ENCODE measurements around the gene TMX2. TPM values are rescaled to one million over a fixed set of nuclear protein-coding genes. Genes with fewer than 3 reads are reported as not detected.

Gene TMX2
- total and polyA plus RNA-seq, 9 of the 15 experiments (the other 6 are each of a cell fraction or from before 2014, with no cell fraction given) = 176 to 433 (median 227) TPM

DNA sequence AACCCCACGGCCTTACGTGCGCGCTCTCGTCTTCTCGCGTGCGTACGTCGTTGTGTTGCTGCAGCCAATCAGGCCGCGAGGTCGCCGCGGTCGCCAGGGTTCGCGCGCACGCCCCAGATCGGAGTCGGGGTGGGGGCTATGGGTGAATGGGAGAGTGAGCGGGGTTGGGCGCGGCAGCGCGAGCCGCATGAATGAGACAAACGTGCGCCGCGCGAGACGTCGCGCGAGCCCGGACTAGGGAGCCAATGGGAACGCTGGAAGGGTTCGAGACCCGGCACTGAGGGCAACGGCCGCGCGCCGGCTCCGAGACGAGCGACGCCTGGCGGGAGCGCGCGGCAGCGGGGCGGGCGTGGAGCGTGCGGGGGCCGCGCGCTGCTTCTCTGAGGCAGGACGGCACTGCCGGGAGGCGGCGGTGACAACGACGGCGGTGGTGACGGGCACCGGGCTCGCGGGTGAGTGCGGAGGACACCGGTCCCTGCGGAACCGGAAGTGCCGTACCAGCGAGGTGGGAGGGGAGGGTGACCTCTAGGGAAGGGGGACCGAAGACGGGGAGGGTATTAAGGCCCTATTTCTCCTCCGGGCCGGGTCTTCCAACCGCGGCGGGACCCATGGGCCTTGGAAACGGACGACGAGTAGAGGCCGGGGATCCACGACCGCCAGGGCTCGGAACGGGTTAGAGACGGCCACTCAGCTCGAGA is 44.5 kb upstream of the TMX2 start, which contains the start of gene ZDHHC5 (continued):
- TF ChIP-seq, protein P1, sequence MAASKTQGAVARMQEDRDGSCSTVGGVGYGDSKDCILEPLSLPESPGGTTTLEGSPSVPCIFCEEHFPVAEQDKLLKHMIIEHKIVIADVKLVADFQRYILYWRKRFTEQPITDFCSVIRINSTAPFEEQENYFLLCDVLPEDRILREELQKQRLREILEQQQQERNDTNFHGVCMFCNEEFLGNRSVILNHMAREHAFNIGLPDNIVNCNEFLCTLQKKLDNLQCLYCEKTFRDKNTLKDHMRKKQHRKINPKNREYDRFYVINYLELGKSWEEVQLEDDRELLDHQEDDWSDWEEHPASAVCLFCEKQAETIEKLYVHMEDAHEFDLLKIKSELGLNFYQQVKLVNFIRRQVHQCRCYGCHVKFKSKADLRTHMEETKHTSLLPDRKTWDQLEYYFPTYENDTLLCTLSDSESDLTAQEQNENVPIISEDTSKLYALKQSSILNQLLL (CRISPR knock-in tag; IDR thresholded peaks at IDR 0.05; ENCODE audit: borderline replicate concordance) = no peak
- TF ChIP-seq TRIM24 (IDR thresholded peaks at IDR 0.05) (peak in 1 of 2 experiments; percentile 63; a peak in 2 of 4 replicates), CBFB (CRISPR knock-in tag; IDR thresholded peaks at IDR 0.05) (no peak), KLF13 (tag; IDR thresholded peaks at IDR 0.05; ENCODE audit: borderline replicate concordance, low read depth) (peak; percentile 79), SIX5 (IDR thresholded peaks at IDR 0.05; ENCODE audit: borderline replicate concordance in 1 of 2, insufficient read depth in 1 of 2, low read depth in 1 of 2, low read length in 2 of 2) (peak in 1 of 2 experiments; percentile 28; a peak in 1 of 4 replicates), JUND (IDR thresholded peaks at IDR 0.05; ENCODE audit: borderline replicate concordance, low read depth, low read length) (no peak), JUND (tag; IDR thresholded peaks at IDR 0.05; ENCODE audit: borderline replicate concordance, low read depth, low read length) (0 out of 3 replicates have a peak, but pooled peaks have one; percentile 30), ZNF764 (CRISPR knock-in tag; IDR thresholded peaks at IDR 0.05; ENCODE audit: low read depth) (0 out of 2 replicates have a peak, but pooled peaks have one; percentile 57), KLF1 (tag; IDR thresholded peaks at IDR 0.05) (peak; percentile 78), ZNF23 (CRISPR knock-in tag; IDR thresholded peaks at IDR 0.05) (no peak), HNRNPK (IDR thresholded peaks at IDR 0.05; ENCODE audit: low read depth, low read length, poor library complexity, severe bottlenecking) (no peak), ARHGAP35 (IDR thresholded peaks at IDR 0.05; ENCODE audit: partially characterized antibody) (no peak), FOXA3 (CRISPR knock-in tag; conservative IDR thresholded peaks at IDR 0.05 in 1 of 2, IDR thresholded peaks at IDR 0.05 in 1 of 2) (peak in 1 of 2 experiments; percentile 20; a peak in 1 of 4 replicates), MBD2 (IDR thresholded peaks at IDR 0.05; ENCODE audit: borderline replicate concordance, low read depth) (no peak), GATAD2A (IDR thresholded peaks at IDR 0.05) (no peak)
- TF ChIP-seq, protein P2, sequence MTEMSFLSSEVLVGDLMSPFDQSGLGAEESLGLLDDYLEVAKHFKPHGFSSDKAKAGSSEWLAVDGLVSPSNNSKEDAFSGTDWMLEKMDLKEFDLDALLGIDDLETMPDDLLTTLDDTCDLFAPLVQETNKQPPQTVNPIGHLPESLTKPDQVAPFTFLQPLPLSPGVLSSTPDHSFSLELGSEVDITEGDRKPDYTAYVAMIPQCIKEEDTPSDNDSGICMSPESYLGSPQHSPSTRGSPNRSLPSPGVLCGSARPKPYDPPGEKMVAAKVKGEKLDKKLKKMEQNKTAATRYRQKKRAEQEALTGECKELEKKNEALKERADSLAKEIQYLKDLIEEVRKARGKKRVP (CRISPR knock-in tag; IDR thresholded peaks at IDR 0.05) = no peak
